HepG2 (cell line): Measurements from ENCODE around the gene RBMS2. TPM values are rescaled to one million over a fixed set of nuclear protein-coding genes. Genes with fewer than 3 reads are reported as not detected.

Source experiments
- ASH2L ChIP-seq: fragments of 300-600, 200-600 bp; sonication (generic); IDR thresholded peaks from 2 replicates; pipeline ENCODE4 v1.7.0; 2017; ENCODE audit warnings: low read depth, mild to moderate bottlenecking, moderate library complexity, mixed read lengths, low read length; ENCODE audit not compliant: insufficient read length
- ATF7-NPFF ChIP-seq: sonication (generic); formaldehyde crosslinking; IDR thresholded peaks from 2 replicates; pipeline ENCODE4 v1.8.1; 2023; ENCODE audit warnings: mild to moderate bottlenecking, low read depth, missing genetic modification reagents, moderate library complexity
- ELF3 ChIP-seq: IDR thresholded peaks from 2 replicates; pipeline ENCODE4 v1.6.1; 2016; ENCODE audit warnings: missing genetic modification reagents, missing compliant biosample characterization
- ETV5 ChIP-seq: IDR thresholded peaks from 2 replicates; pipeline ENCODE4 v1.6.1; 2018; ENCODE audit warnings: missing biosample characterization, missing genetic modification reagents, inconsistent platforms, borderline replicate concordance
- FOXJ3 ChIP-seq: sonication (generic); formaldehyde crosslinking; IDR thresholded peaks from 2 replicates; pipeline ENCODE4 v1.4.0; 2020; ENCODE audit warnings: missing genetic modification reagents, mild to moderate bottlenecking, borderline replicate concordance
- GABPA ChIP-seq, 2 experiments: IDR thresholded peaks; 2 replicates each; pipeline ENCODE4 v1.6.1; 2011 to 2016; ENCODE audit warnings: low read depth in 2 of 2, low read length in 1 of 2, missing biosample characterization in 1 of 2, missing genetic modification characterization in 1 of 2
- KAT8 ChIP-seq: IDR thresholded peaks from 2 replicates; pipeline ENCODE4 v1.6.1; 2016; ENCODE audit warnings: missing genetic modification reagents, missing compliant biosample characterization
- MIER2 ChIP-seq: IDR thresholded peaks from 2 replicates; pipeline ENCODE4 v1.6.1; 2016; ENCODE audit warnings: missing biosample characterization, missing genetic modification reagents
- NCOA5 ChIP-seq: sonication (generic); formaldehyde crosslinking; IDR thresholded peaks from 2 replicates; pipeline ENCODE4 v1.4.0; 2020; ENCODE audit warnings: missing genetic modification reagents
- POLR2A ChIP-seq, 2 experiments: IDR thresholded peaks; 2 replicates each; pipeline ENCODE4 v1.6.1; 2011; ENCODE audit warnings: low read depth in 2 of 2, low read length in 2 of 2, mild to moderate bottlenecking in 1 of 2, moderate library complexity in 1 of 2; ENCODE audit not compliant: insufficient read depth in 1 of 2
- SMAD3 ChIP-seq: sonication (generic); formaldehyde crosslinking; IDR thresholded peaks from 2 replicates; pipeline ENCODE4 v1.4.0; 2020; ENCODE audit warnings: missing genetic modification reagents
- SOX13 ChIP-seq, 3 experiments: fragments of 450-650 bp in 1 of 3; sonication (generic) in 1 of 3; formaldehyde crosslinking in 1 of 3; IDR thresholded peaks in 2 of 3; conservative IDR thresholded peaks in 1 of 3; 2 replicates each; pipeline versions ENCODE4 v1.5.0 to v1.6.1; 2016 to 2020; ENCODE audit warnings: antibody characterized with exemption in 1 of 3, mild to moderate bottlenecking in 1 of 3, missing compliant biosample characterization in 1 of 3, missing genetic modification reagents in 1 of 3, moderate library complexity in 1 of 3
- TEAD3 ChIP-seq: optimal IDR thresholded peaks from 2 replicates; pipeline ENCODE3; 2016; ENCODE audit warnings: borderline replicate concordance
- ZBED4 ChIP-seq: sonication (generic); formaldehyde crosslinking; IDR thresholded peaks from 2 replicates; pipeline ENCODE4 v1.4.0; 2020; ENCODE audit warnings: missing genetic modification reagents, borderline replicate concordance
- ZFX ChIP-seq: sonication (generic); formaldehyde crosslinking; IDR thresholded peaks from 2 replicates; pipeline ENCODE4 v1.4.0; 2020; ENCODE audit warnings: mild to moderate bottlenecking, low read depth, missing genetic modification reagents, moderate library complexity
- ZNF331 ChIP-seq: sonication (generic); formaldehyde crosslinking; IDR thresholded peaks from 2 replicates; pipeline ENCODE4 v1.4.0; 2020; ENCODE audit warnings: missing genetic modification reagents
- ZNF333 ChIP-seq: sonication (generic); formaldehyde crosslinking; IDR thresholded peaks from 2 replicates; pipeline ENCODE4 v1.4.0; 2020; ENCODE audit warnings: mild to moderate bottlenecking, missing genetic modification reagents, borderline replicate concordance
- ZNF556 ChIP-seq: sonication (generic); formaldehyde crosslinking; IDR thresholded peaks from 2 replicates; pipeline ENCODE4 v1.4.0; 2020; ENCODE audit warnings: mild to moderate bottlenecking, missing genetic modification reagents, borderline replicate concordance
- ZNF574 ChIP-seq: sonication (generic); formaldehyde crosslinking; IDR thresholded peaks from 2 replicates; pipeline ENCODE4 v1.4.0; 2020; ENCODE audit warnings: missing genetic modification reagents
- polyA plus RNA-seq, 8 experiments: library from polyadenylated mRNA; depleted of rRNA in 3 of 8; stranded (reverse) in 7 of 8; unstranded in 1 of 8; fragments of >200 nt; fragmentation: Illumina TruSeq in 4 of 8; extraction: Trizol in 4 of 8; gene quantifications; 2 replicates each; pipeline versions ENCODE4 v1.2.1 to v1.2.3, GENCODE V29; 2011 to 2016; ENCODE audit warnings: low read depth in 4 of 8, missing spikeins in 1 of 8, mixed read lengths in 1 of 8; ENCODE audit not compliant: insufficient read depth in 1 of 8
- total RNA-seq, 5 experiments: library from RNA; depleted of rRNA; stranded (reverse); fragments of >200 nt; fragmentation: Illumina TruSeq; extraction: Trizol; gene quantifications; 2 replicates each; pipeline ENCODE4 v1.2.3, GENCODE V29; 2016; ENCODE audit warnings: low read depth in 1 of 5
- TF ChIP-seq, protein P1 (sequence below): sonication (generic); formaldehyde crosslinking; IDR thresholded peaks from 2 replicates; pipeline ENCODE4 v1.9.0; 2021; ENCODE audit warnings: missing genetic modification reagents, borderline replicate concordance

Gene RBMS2
- total and polyA plus RNA-seq, 2 of the 13 experiments (the other 11 are each of a cell fraction or from before 2014, with no cell fraction given) = 0.53 to 7.4 TPM

- TF ChIP-seq ZBED4 (no peak), ZNF331 (CRISPR knock-in tag) (no peak), SOX13 (IDR thresholded peaks at IDR 0.05) (no peak), SOX13 (CRISPR knock-in tag; conservative IDR thresholded peaks at IDR 0.05 in 1 of 2, IDR thresholded peaks at IDR 0.05 in 1 of 2) (peak in 1 of 2 experiments; percentile 28; a peak in 1 of 4 replicates), ZNF333 (no peak), FOXJ3 (no peak), TEAD3 (CRISPR knock-in tag) (peak; percentile 51), ZNF556 (CRISPR knock-in tag) (no peak), ELF3 (CRISPR knock-in tag) (0 out of 2 replicates have a peak, but pooled peaks have one; percentile 48), SMAD3 (CRISPR knock-in tag) (no peak), NCOA5 (CRISPR knock-in tag) (no peak), ATF7-NPFF (CRISPR knock-in tag) (no peak), ASH2L (peak; percentile 35), GABPA (IDR thresholded peaks at IDR 0.05; ENCODE audit: low read depth, low read length) (no peak), GABPA (CRISPR knock-in tag; IDR thresholded peaks at IDR 0.05; ENCODE audit: low read depth) (peak; percentile 68), MIER2 (no peak), ZNF574 (CRISPR knock-in tag) (peak; percentile 60; the same call in 1 of the 2 replicates), KAT8 (peak; percentile 53; the same call in 1 of the 2 replicates), ZFX (CRISPR knock-in tag) (0 out of 2 replicates have a peak, but pooled peaks have one; percentile 33), POLR2A (IDR thresholded peaks at IDR 0.05; ENCODE audit: insufficient read depth in 1 of 2, low read depth in 2 of 2, low read length in 2 of 2) (0 out of 4 replicates have a peak, but pooled peaks have one; percentile 27 to 29), ETV5 (CRISPR knock-in tag) (peak; percentile 34; the same call in 1 of the 2 replicates)
- TF ChIP-seq, protein P1, sequence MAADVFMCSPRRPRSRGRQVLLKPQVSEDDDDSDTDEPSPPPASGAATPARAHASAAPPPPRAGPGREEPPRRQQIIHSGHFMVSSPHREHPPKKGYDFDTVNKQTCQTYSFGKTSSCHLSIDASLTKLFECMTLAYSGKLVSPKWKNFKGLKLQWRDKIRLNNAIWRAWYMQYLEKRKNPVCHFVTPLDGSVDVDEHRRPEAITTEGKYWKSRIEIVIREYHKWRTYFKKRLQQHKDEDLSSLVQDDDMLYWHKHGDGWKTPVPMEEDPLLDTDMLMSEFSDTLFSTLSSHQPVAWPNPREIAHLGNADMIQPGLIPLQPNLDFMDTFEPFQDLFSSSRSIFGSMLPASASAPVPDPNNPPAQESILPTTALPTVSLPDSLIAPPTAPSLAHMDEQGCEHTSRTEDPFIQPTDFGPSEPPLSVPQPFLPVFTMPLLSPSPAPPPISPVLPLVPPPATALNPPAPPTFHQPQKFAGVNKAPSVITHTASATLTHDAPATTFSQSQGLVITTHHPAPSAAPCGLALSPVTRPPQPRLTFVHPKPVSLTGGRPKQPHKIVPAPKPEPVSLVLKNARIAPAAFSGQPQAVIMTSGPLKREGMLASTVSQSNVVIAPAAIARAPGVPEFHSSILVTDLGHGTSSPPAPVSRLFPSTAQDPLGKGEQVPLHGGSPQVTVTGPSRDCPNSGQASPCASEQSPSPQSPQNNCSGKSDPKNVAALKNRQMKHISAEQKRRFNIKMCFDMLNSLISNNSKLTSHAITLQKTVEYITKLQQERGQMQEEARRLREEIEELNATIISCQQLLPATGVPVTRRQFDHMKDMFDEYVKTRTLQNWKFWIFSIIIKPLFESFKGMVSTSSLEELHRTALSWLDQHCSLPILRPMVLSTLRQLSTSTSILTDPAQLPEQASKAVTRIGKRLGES = no peak
These were observed 44.0 kb downstream of the RBMS2 start (continued) for GRCh38 chr12:56565510-56566101.
